Lower leg skin (tissue), 4 donors: ENCODE results near the gene SMAP2. TPM values are rescaled to one million over a fixed set of nuclear protein-coding genes. Genes with fewer than 3 reads are reported as not detected.

Source experiments
- DNase-seq, 2 donors: peaks; one replicate each; pipeline ENCODE4 v3.0.0-alpha.2; 2019; ENCODE audit warnings: low spot score in 2 of 2
- H3K4me3 ChIP-seq: fragments of 200-600 bp; sonication (generic); 2 replicates; pipeline ENCODE4 v1.5.1; 2017; ENCODE audit warnings: mild to moderate bottlenecking, low read depth; ENCODE audit not compliant: poor library complexity, severe bottlenecking
- CTCF ChIP-seq, 3 donors: fragments of 450-650 bp; IDR thresholded peaks; one replicate each; pipeline ENCODE4 v1.5.1; 2016; ENCODE audit warnings: antibody characterized with exemption in 3 of 3, mild to moderate bottlenecking in 3 of 3, moderate library complexity in 2 of 3
- POLR2A ChIP-seq, 2 donors: fragments of 450-650 bp; IDR thresholded peaks; one replicate each; pipeline ENCODE4 v1.6.1; 2016 to 2017; ENCODE audit warnings: antibody characterized with exemption in 2 of 2, mild to moderate bottlenecking in 1 of 2, moderate library complexity in 1 of 2
- WGBS, 2 donors: methylation state at CpG; one replicate each; pipeline ENCODE4 v1.1.5; 2018; 5-methylcytosine and 5-hydroxymethylcytosine counted together
- intact Hi-C: fragments of 100-400 bp; cut with DNase I; formaldehyde crosslinking; loops from one replicate; pipeline ENCODE4 v1.15.0; 2023; ENCODE audit warnings: low total_unique reads
- total RNA-seq, 4 donors: library from RNA; depleted of rRNA; stranded (reverse); fragments of >200 nt; gene quantifications; one replicate each; pipeline ENCODE4 v1.1.0, GENCODE V29; 2016

Gene SMAP2
- total RNA-seq, 4 donors from 2014 or later = 34.2 to 69.5 (median 43.7) TPM

GRCh38 chr1:40394491-40395172 lies 21.1 kb downstream of the SMAP2 start:
- 65 to 68% methylated on average over 3 of the region's 3 CpGs for WGBS, 2 donors
- intact Hi-C loops = no loop called here
- no peak for DNase-seq
- TF ChIP-seq POLR2A (IDR thresholded peaks at IDR 0.05) (no peak), CTCF (IDR thresholded peaks at IDR 0.05) (no peak)
- H3K4me3 ChIP-seq = no peak overlapping the region

DNA sequence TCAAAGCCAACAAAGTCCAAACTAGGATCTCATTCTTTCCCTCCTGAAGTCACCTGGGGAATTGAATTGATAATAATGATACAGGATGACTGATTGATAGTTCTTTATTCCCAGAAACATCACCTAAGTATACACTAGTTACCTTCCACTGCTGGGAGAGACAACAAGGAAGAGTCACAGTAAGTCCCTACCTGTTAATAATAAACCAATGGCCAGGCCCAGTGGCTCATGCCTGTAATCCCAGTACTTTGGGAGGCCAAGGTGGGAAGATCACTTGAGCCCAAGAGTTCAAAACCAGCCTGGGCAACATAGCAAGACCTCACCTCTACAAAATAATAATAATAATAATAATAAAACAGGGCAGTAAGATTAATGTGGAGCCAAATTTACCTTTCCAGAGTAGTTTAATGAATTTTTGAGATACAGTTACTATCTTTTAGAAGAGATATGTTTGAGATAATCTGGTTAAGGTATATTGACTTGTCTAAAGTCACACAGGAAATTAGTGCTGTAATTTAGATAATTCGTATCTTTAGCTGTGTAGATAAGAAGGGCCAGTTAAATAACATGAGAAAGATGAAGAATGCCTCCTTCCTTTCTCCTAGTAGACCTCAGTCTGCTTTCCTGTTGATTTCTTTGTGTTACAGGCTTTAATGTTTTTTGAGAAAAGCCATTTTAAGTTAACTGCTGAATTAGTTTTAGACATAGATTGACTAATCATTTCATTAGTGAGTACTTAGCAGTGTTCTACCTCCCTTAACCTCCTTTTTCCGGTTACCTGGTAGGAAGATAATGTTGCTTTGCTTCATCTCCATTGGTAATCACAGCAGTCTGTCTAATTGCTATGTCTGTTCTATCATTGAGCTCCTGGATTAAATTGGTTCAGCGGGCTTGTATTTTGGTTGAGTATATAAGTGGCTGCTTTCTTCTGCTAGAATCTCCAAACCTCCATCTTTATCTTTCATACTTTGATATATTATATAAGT lies 22.0 kb downstream of the SMAP2 start:
- intact Hi-C loops = no loop called here
- no peak for TF ChIP-seq POLR2A (IDR thresholded peaks at IDR 0.05)
- TF ChIP-seq CTCF (IDR thresholded peaks at IDR 0.05) = no peak
- no peak for DNase-seq
- no peak overlapping the region for H3K4me3 ChIP-seq
- 92 to 93% methylated on average over 3 of the region's 3 CpGs for WGBS, 2 donors

DNA sequence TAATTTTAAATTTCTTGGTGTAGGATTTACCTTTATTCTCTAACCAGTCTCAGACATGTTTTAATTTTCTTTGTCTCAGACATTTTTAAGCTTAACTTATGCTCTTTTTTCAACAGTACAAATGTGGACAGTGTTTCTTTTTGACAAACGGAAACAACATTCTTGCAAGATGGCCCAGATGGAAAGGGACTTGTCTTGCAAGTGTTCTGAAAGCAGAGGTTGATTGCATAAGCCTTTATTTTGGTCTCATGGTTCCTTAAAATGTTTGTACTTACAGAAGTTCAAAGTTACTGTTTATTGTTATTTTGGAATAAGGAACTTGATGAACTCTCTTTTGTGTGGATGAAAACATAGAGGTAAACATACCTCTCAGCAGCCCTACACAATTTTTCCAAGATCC lies 22.9 kb downstream of the SMAP2 start:
- TF ChIP-seq POLR2A (IDR thresholded peaks at IDR 0.05) (no peak), CTCF (IDR thresholded peaks at IDR 0.05) (no peak)

GRCh38 chr1:40397258-40397657 lies 23.7 kb downstream of the SMAP2 start:
- 73 to 83% methylated on average over 2 of the region's 2 CpGs for WGBS, 2 donors
- no peak for TF ChIP-seq CTCF (IDR thresholded peaks at IDR 0.05)
- TF ChIP-seq POLR2A (IDR thresholded peaks at IDR 0.05) = no peak
- no peak overlapping the region for H3K4me3 ChIP-seq
- DNase-seq = no peak
- intact Hi-C loops = no loop called here

More for the DNA sequence above, 22.9 kb downstream of the SMAP2 start:
- no peak for DNase-seq
- H3K4me3 ChIP-seq = no peak overlapping the region
- WGBS, 2 donors = 52 to 59% methylated on average over 1 of the region's 1 CpG
- intact Hi-C loops = no loop called here

DNA sequence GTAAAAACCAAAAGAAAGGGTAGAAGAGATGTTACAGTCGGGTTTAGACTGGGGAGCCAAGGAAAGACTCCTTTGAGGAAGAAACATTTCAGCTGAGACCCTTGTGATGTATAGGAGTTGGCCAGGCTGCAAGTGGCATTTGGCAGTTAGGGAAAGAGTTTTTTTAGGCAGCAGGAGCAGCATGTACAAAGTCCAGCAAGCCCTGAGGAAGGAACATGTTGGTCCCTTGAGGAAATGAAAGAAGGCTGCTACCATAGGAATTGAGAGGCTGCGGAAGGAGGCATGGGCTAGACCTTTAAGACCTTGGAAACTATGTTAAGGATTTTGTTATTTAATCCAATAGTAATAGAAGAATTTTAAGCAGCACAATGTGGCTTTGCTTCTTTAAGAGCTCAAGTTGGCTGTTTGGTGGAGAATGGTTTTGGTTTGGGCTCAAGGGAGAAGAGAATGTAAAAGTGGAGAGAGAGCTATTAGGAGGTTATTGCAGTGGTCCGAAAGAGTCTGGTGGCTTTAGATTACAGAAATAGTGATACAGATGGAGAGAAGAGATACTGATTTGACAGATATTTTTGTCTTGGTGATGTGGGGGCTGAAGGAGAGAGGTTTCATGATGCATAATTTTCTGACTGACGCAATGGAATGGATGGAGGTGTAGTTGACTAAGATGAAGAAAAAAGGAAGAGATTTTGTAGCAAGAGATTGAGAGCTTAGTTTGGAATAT lies 26.6 kb downstream of the SMAP2 start:
- no peak overlapping the region for H3K4me3 ChIP-seq
- no peak for DNase-seq
- TF ChIP-seq CTCF (IDR thresholded peaks at IDR 0.05) = no peak
- no peak for TF ChIP-seq POLR2A (IDR thresholded peaks at IDR 0.05)
- WGBS, 2 donors = 77% methylated on average over 4 of the region's 4 CpGs
- intact Hi-C loops = no loop called here
